Transverse colon (tissue), 4 donors: Measurements from ENCODE around the gene PRKCE. TPM values are rescaled to one million over a fixed set of nuclear protein-coding genes. Genes with fewer than 3 reads are reported as not detected.

ENCODE experiments used
- DNase-seq: peaks from one replicate; pipeline ENCODE4 v3.0.0-alpha.2; 2019
- H3K27ac ChIP-seq, 4 donors: fragments of 200-600 bp; sonication (generic); 2 replicates each; pipeline ENCODE4 v1.5.1; 2016 to 2018; ENCODE audit warnings: inconsistent platforms in 4 of 4
- H3K27me3 ChIP-seq: fragments of 200-600 bp; sonication (generic); 2 replicates; pipeline ENCODE4 v1.5.1; 2017; ENCODE audit warnings: inconsistent platforms
- H3K36me3 ChIP-seq, 4 donors: fragments of 200-600 bp; sonication (generic); 2 replicates each; pipeline ENCODE4 v1.5.1; 2017 to 2019; ENCODE audit warnings: inconsistent platforms in 4 of 4
- H3K4me1 ChIP-seq, 4 donors: fragments of 200-600 bp; sonication (generic); 2 replicates each; pipeline ENCODE4 v1.5.1; 2017 to 2020; ENCODE audit warnings: inconsistent platforms in 4 of 4
- H3K4me3 ChIP-seq, 4 donors: fragments of 200-600 bp; sonication (generic); 1 replicate in 1 of 4; 2 replicates in 3 of 4; pipeline versions ENCODE4 v1.5.1 to v1.6.1; 2017 to 2019; ENCODE audit warnings: inconsistent platforms in 4 of 4
- H3K9me3 ChIP-seq, 2 donors: fragments of 200-600 bp; sonication (generic); 2 replicates each; pipeline ENCODE4 v1.5.1; 2017 to 2019; ENCODE audit warnings: inconsistent platforms in 2 of 2
- EP300 ChIP-seq: sonication (generic); formaldehyde crosslinking; IDR thresholded peaks from one replicate; pipeline ENCODE4 v1.6.1; 2017; ENCODE audit warnings: antibody characterized with exemption, low read depth
- POLR2A ChIP-seq: fragments of 450-650 bp; IDR thresholded peaks from one replicate; pipeline ENCODE4 v1.6.1; 2016; ENCODE audit warnings: antibody characterized with exemption, mild to moderate bottlenecking, moderate library complexity
- POLR2AphosphoS5 ChIP-seq, 3 donors: sonication (generic); formaldehyde crosslinking; IDR thresholded peaks; one replicate each; pipeline ENCODE4 v1.6.1; 2016; ENCODE audit warnings: antibody characterized with exemption in 3 of 3
- WGBS, 2 donors: methylation state at CpG; one replicate each; pipeline ENCODE4 v1.1.5; 2018; ENCODE audit warnings: low coverage in 1 of 2; 5-methylcytosine and 5-hydroxymethylcytosine counted together
- in situ Hi-C, 4 donors: fragments of 200-750 bp; cut with MboI; loops; one replicate each; pipeline versions ENCODE4 v1.15.0 to v1.15.1; 2017; ENCODE audit warnings: low sequenced_read_pairs in 3 of 4, low pct_ligation_motif_present in 1 of 4, low pct_unique_long_range_greater_than_20kb in 1 of 4
- intact Hi-C: fragments of 100-400 bp; cut with DNase I; formaldehyde crosslinking; loops from one replicate; pipeline ENCODE4 v1.15.1; 2023; ENCODE audit warnings: low total_unique reads
- total RNA-seq, 4 donors: library from RNA; depleted of rRNA; stranded (reverse); fragments of >200 nt; gene quantifications; one replicate each; pipeline ENCODE4 v1.1.0, GENCODE V29; 2016
- TF ChIP-seq, protein P1 (sequence below), 5 experiments: fragments of 200-600 bp in 3 of 5; fragments of 450-650 bp in 2 of 5; sonication (generic) in 3 of 5; IDR thresholded peaks; 1 replicate in 2 of 5; 2 replicates in 3 of 5; pipeline ENCODE4 v1.5.1; 2016 to 2017; ENCODE audit warnings: antibody characterized with exemption in 5 of 5, inconsistent platforms in 3 of 5, mild to moderate bottlenecking in 2 of 5, moderate library complexity in 1 of 5

The PRKCE gene
- total RNA-seq, 4 donors from 2014 or later, result 8.6 to 20.6 (median 11.3) TPM

DNA sequence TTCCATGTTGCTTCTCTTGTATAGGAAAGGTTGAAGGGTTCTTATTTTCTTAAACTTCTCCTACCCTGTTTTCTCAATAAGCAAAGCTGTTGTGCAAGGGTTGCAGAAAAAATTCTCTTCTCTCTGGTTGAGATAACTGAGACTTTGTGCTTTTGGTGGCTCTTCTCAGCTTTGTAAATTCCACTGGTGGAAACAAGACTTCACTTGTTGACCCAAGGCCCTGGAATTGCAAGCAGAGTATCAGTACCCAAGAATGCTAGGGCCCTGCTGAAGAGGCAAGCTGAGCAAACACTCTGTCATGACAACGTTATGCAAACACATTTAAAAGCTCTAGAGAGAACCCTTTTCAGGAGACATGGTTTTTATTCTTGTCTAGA lies 351.0 kb downstream of the PRKCE start:
- H3K4me1 ChIP-seq, result peaks cover 5 to 22% (median 10%) of the 10 kb centered on the region in 4 donors
- H3K9me3 ChIP-seq, result no peaks in the 10 kb centered on the region
- DNase-seq, result no peak
- H3K36me3 ChIP-seq, result peaks cover 0 to 8% (median 0%) of the 10 kb centered on the region in 4 donors
- TF ChIP-seq POLR2AphosphoS5 (IDR thresholded peaks at IDR 0.05) (no peak), POLR2A (no peak)
- 50% methylated on average over 1 of the region's 1 CpG for WGBS, 2 donors
- intact Hi-C loops, result no loop called here
- no peak overlapping the region for H3K4me3 ChIP-seq
- in situ Hi-C loops, result loop anchor here in 2 of 4 donors (25.0 kb wide), 1 partner anchor 360 kb away; no protein-coding TSS in a partner anchor
- no peaks in the 10 kb centered on the region for H3K27me3 ChIP-seq
- H3K27ac ChIP-seq, result peak overlapping the region; percentile 50 to 67 (median 64)

DNA sequence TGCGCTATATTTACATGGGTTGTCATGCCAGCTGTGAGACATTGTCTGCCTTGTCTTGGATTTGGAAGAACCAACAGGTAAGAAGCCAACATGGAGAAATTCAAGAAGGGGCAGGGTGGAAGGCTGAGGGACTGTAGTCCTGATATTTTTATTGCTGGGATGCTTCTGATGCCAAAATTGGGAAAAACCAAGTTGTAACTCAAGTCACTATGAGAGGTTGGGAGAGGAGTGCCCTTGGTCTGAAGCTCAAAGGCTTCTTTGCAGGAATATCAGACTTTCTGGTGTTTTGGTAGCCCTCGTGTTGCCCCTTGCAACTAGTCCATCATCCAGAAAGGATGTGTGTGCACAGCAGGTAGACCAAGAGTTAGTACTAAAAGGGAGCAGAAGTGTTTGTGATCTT lies 351.5 kb downstream of the PRKCE start:
- in situ Hi-C loops (loop anchor here in 2 of 4 donors (25.0 kb wide), 1 partner anchor 359 kb away; no protein-coding TSS in a partner anchor), intact Hi-C loops (no loop called here)

DNA sequence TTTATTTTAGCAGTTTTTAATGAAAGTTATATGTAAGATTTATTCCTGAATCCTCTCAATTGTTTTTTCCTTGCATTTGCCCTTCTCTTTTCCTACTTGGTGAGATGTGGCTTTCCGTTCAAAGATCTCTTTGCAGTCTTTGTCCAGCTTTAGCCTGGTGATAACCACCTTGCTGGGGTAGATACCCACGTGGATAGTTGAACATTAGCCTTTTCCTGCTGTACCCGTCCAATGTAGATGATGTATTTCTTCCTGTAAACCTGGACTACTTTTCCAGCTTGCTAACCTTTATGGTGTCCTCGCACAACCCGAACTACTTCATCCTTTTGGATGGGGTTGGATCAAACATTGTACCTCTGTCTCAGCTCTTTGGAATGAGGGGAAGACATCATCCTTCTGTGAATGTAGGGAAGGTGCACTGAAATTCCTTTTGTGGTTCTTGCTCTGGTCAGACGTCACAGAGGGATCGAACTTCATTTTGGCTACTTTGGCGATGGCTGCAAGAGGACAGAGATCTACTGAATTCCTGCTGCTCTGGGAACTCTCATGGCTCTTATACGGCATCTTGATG lies 352.5 kb downstream of the PRKCE start:
- H3K4me3 ChIP-seq, result no peak overlapping the region
- DNase-seq, result no peak
- intact Hi-C loops, result no loop called here
- H3K9me3 ChIP-seq, result no peaks in the 10 kb centered on the region
- H3K27ac ChIP-seq, result no peak overlapping the region
- peaks cover 5 to 29% (median 14%) of the 10 kb centered on the region in 4 donors for H3K4me1 ChIP-seq
- peaks cover 0 to 8% (median 0%) of the 10 kb centered on the region in 4 donors for H3K36me3 ChIP-seq
- no peak for TF ChIP-seq EP300
- TF ChIP-seq, protein P1, sequence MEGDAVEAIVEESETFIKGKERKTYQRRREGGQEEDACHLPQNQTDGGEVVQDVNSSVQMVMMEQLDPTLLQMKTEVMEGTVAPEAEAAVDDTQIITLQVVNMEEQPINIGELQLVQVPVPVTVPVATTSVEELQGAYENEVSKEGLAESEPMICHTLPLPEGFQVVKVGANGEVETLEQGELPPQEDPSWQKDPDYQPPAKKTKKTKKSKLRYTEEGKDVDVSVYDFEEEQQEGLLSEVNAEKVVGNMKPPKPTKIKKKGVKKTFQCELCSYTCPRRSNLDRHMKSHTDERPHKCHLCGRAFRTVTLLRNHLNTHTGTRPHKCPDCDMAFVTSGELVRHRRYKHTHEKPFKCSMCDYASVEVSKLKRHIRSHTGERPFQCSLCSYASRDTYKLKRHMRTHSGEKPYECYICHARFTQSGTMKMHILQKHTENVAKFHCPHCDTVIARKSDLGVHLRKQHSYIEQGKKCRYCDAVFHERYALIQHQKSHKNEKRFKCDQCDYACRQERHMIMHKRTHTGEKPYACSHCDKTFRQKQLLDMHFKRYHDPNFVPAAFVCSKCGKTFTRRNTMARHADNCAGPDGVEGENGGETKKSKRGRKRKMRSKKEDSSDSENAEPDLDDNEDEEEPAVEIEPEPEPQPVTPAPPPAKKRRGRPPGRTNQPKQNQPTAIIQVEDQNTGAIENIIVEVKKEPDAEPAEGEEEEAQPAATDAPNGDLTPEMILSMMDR (IDR thresholded peaks at IDR 0.05), result no peak
- TF ChIP-seq POLR2AphosphoS5 (IDR thresholded peaks at IDR 0.05), result no peak
- TF ChIP-seq POLR2A, result no peak
- WGBS, 2 donors, result 87 to 89% methylated on average over 5 to 9 of the region's 9 CpGs
- in situ Hi-C loops, result loop anchor here in 2 of 4 donors (25.0 kb wide), 1 partner anchor 358 kb away; no protein-coding TSS in a partner anchor
- H3K27me3 ChIP-seq, result no peaks in the 10 kb centered on the region

More for the DNA sequence above, 351.5 kb downstream of the PRKCE start:
- WGBS, 2 donors, result 83 to 94% methylated on average over 2 of the region's 2 CpGs
- H3K27me3 ChIP-seq, result no peaks in the 10 kb centered on the region
- no peak for DNase-seq
- TF ChIP-seq, protein P1 (IDR thresholded peaks at IDR 0.05), result no peak
- TF ChIP-seq POLR2AphosphoS5 (IDR thresholded peaks at IDR 0.05) (no peak), EP300 (no peak), POLR2A (no peak)
- H3K9me3 ChIP-seq, result no peaks in the 10 kb centered on the region
- peaks cover 5 to 22% (median 11%) of the 10 kb centered on the region in 4 donors for H3K4me1 ChIP-seq
- no peak overlapping the region for H3K4me3 ChIP-seq
- H3K27ac ChIP-seq, result peak overlapping the region in 3 of 4 donors; percentile 50 to 67 (median 64)
- H3K36me3 ChIP-seq, result peaks cover 0 to 8% (median 0%) of the 10 kb centered on the region in 4 donors

DNA sequence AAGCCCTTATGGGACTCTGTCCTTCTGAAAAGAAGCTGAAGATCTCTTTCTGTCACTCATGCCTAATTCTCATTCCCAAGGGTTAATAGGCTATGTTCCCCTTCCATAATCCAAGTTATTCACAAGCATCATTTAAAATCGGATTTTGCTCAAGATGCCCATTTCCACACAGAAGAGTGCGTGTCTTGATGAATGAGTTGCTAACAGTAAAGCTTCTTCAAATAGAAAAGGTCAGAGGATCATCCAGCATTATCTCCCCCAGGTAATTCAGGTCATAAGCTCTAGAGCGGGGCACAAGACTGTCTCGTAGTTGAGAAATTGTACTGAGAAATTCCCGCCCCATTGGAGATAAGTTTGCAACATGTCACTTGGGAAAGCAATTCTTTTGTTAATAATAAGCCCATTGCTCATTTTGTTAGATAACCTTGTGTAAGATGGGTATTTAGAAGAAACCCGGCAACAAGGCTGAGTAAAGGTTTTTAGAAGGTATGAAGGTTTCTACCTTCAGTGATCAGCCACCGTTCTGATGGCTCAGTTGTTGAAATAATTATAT lies 355.1 kb downstream of the PRKCE start:
- TF ChIP-seq POLR2A, result no peak
- TF ChIP-seq EP300, result no peak
- TF ChIP-seq, protein P1 (IDR thresholded peaks at IDR 0.05), result no peak
- no peak for TF ChIP-seq POLR2AphosphoS5 (IDR thresholded peaks at IDR 0.05)
- DNase-seq, result no peak
- in situ Hi-C loops (loop anchor here in 2 of 4 donors (25.0 kb wide), 1 partner anchor 356 kb away; no protein-coding TSS in a partner anchor), intact Hi-C loops (no loop called here)
- H3K9me3 ChIP-seq, result no peaks in the 10 kb centered on the region
- 85 to 90% methylated on average over 6 to 7 of the region's 7 CpGs for WGBS, 2 donors
- H3K4me1 ChIP-seq, result peaks cover 0 to 21% (median 11%) of the 10 kb centered on the region in 4 donors
- peaks cover 0 to 8% (median 0%) of the 10 kb centered on the region in 4 donors for H3K36me3 ChIP-seq
- no peaks in the 10 kb centered on the region for H3K27me3 ChIP-seq
- no peak overlapping the region for H3K4me3 ChIP-seq
- no peak overlapping the region for H3K27ac ChIP-seq
